Measurements from ENCODE around the gene TMEM128.

- TF ChIP-seq CTCF (IDR thresholded peaks at IDR 0.05): no peak
- no peak for TF ChIP-seq POLR2A (IDR thresholded peaks at IDR 0.05)
Observed at GRCh38 chr4:4225915-4226605, 22.0 kb downstream of the TMEM128 start.
